Daoy (cell line): ENCODE measurements around the gene TNIP1. TPM values are rescaled to one million over a fixed set of nuclear protein-coding genes. Genes with fewer than 3 reads are reported as not detected.

Experiments
- DNase-seq: peaks from one replicate; pipeline ENCODE4 v3.0.0-alpha.2; 2015; ENCODE audit warnings: low read depth
- total RNA-seq: library from RNA; depleted of rRNA; stranded (reverse); fragments of >200 nt; shearing (Covaris generic); gene quantifications from 2 replicates; pipeline ENCODE4 v1.2.3, GENCODE V29; 2014; rRNA removed

TNIP1 gene
- total RNA-seq, 1 experiment from 2014 or later: 239 TPM

GRCh38 chr5:151002681-151003502 is 77.9 kb downstream of the TNIP1 start:
- no peak for DNase-seq

GRCh38 chr5:151002250-151002649 is 78.6 kb downstream of the TNIP1 start:
- DNase-seq: peak; percentile 22

GRCh38 chr5:151001436-151001835 is 79.4 kb downstream of the TNIP1 start:
- DNase-seq: no peak

- DNase-seq: no peak
These were observed 81.0 kb downstream of the TNIP1 start for GRCh38 chr5:150999704-151000442.

GRCh38 chr5:150993826-150994412 is 86.9 kb downstream of the TNIP1 start:
- DNase-seq: no peak

GRCh38 chr5:150993422-150993821 is 87.4 kb downstream of the TNIP1 start:
- no peak for DNase-seq

GRCh38 chr5:150992705-150993104 is 88.1 kb downstream of the TNIP1 start:
- no peak for DNase-seq

- no peak for DNase-seq
These were observed 91.1 kb downstream of the TNIP1 start for GRCh38 chr5:150989695-150990094.

- no peak for DNase-seq
These were observed 93.1 kb downstream of the TNIP1 start for GRCh38 chr5:150987746-150988145.

Other genes starting within 250 kb of the TNIP1 start
- 0.51 TPM in 1 of 2 replicates, not detected in the other for gene IRGM, start 234.5 kb downstream of the TNIP1 start, total RNA-seq
- 8.7 and 9.4 TPM in 2 replicates for gene ZNF300, start 176.1 kb downstream of the TNIP1 start, total RNA-seq
- gene GPX3, start 60.4 kb downstream of the TNIP1 start, total RNA-seq: 11.5 and 13.1 TPM in 2 replicates
- gene ANXA6, start 76.7 kb upstream of the TNIP1 start, total RNA-seq: 178 and 190 TPM in 2 replicates
- gene CCDC69, start 143.1 kb upstream of the TNIP1 start, total RNA-seq: 0.60 and 0.74 TPM in 2 replicates
- gene GM2A, start 172.2 kb upstream of the TNIP1 start, total RNA-seq: 8.8 and 10.9 TPM in 2 replicates
- gene SLC36A3, start 222.7 kb upstream of the TNIP1 start, total RNA-seq: not detected in 2 replicates